ENCODE results near the gene TAF5L.

Gene TAF5L

DNA sequence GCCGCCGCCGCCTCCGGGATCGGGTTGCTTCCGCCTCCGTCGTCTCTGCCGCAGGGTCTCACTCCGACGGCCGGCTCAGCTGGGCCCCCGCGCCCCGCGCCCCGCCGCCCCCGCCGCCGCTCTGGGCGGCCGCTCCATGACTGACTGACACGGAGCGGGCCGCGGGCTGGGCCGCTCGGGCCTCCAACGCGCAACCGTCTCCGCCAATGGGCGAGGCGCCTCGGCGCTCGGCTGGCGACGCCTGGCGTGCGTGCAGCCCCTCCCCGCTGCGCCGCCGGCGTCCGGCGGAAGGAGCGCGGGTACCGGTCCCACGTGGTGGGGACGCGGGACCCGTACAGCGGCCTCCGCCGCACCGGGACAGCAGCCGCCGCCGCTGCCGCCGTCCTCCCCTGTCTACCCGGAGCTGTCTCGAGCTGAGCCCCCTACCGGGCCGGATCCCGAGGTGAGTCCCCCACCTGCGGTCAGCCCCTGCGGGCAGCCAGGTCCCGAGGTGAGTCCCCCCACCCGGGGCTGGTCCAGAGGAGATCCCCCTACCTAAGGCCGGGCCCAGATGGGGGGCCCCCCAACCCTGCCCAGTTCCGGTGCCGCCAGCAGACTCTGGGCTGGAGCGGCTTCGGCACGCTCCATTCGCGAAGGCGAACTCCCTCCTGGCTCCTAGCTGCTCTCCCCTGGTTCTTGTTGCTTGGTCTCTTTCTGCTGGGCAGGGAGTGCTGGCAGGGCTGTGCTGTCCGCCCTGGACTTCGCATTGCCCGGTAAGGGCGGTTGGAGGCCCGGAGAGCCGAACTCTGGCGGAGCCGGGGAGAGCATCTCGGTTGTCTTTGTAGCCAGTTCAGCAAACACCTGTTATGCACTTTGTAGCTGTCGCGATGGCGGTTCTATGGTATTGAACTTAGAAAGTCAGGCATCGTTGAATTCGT lies at the start of gene TAF5L, which contains the start of gene URB2:
Gene TAF5L (minus strand): TSS at position 208 of the 917 bp plus-strand sequence. CDS start 11,640 bp downstream, outside the sequence.
Gene URB2 (plus strand): TSS at position 333 of the 917 bp plus-strand sequence. CDS start 1,387 bp downstream, outside the sequence.
- TF ChIP-seq GATA2 (IDR thresholded peaks at IDR 0.05; ENCODE audit: low read depth, low read length), result 0 out of 2 replicates have a peak, but pooled peaks have one; percentile 14
- no peak for TF ChIP-seq GATA3 (IDR thresholded peaks at IDR 0.05; ENCODE audit: low read depth, low read length)

DNA sequence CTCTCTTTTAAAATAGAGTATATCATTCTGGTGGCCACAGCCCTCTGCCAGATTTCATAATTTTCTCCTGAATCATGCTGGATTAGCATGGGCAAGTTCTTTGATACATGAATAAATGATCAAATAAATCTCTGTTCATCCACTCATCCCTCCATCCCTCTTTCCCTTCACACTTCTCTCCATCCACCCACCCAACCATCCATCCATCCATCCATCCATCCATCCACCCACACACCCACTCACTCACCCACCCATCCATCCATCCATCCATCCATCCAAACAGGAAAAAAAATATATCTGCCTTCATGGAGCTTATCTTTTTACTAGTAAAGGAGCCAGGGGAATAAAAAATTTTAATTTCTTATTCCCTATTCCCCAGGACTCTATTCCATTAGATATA lies 49.5 kb upstream of the TAF5L start:
- TF ChIP-seq GATA3 (IDR thresholded peaks at IDR 0.05; ENCODE audit: low read depth, low read length) (no peak), GATA2 (IDR thresholded peaks at IDR 0.05; ENCODE audit: low read depth, low read length) (no peak)

DNA sequence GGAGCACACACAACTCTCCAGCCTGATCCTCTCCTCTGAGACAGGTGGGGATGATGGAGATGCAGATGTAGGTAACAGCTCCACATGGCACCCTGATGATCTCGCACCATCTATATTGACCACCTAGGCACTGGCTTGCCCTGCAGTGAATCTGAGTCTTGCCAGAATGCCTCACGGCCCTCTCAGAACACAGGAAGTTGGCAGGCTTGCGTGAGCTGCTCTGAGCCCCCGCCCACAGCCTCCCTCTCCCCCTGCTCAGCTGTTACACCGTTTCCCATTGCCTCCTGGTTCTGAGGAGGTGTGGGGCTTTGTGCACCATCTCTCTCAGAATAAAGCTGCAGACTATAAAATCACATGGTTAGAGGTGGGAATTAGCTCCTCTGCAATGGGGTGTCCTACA lies 48.1 kb upstream of the TAF5L start:
- TF ChIP-seq GATA2 (IDR thresholded peaks at IDR 0.05; ENCODE audit: low read depth, low read length), result no peak
- no peak for TF ChIP-seq GATA3 (IDR thresholded peaks at IDR 0.05; ENCODE audit: low read depth, low read length)

DNA sequence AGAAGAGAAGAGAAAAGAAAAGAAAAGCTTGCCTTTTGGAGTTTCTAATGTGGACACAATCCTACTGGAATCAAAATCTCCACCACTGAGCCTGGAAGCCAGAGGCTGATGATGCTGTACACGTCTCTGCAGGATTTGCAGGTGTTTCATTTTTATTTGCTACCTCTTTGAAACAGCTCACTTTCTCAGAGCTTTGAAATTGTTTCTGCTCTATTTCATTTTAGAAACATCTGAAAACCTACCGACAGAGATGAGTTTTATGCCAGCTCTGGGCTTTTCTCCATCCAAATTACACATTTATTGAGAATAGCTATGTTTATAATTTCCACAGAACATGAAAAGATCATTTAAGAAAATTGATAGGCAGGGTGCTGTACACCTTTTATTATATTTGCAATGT lies 46.3 kb upstream of the TAF5L start:
- no peak for TF ChIP-seq GATA3 (IDR thresholded peaks at IDR 0.05; ENCODE audit: low read depth, low read length)

- TF ChIP-seq GATA3 (IDR thresholded peaks at IDR 0.05; ENCODE audit: low read depth, low read length), result no peak
- TF ChIP-seq GATA2 (IDR thresholded peaks at IDR 0.05; ENCODE audit: low read depth, low read length), result no peak
Observed at GRCh38 chr1:229671310-229671709, 45.4 kb upstream of the TAF5L start.

DNA sequence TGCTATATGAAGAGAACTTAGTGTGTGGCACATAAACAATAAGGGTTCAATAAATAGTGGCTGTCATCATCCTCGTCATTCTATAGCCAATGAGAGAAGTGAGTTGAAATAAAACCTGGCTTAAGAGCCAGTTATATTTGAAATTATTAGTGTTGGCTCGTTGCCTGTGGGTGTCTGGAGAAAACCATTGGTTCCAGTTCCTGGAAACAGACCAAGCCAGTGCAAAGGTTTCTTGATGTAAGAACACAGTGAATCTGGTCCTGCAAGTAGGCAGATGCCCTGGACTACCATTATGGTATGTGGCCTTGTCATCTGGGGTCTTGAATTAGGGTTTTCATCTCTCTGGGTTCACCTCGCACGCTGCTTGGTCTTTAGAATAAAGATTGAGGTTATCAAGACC lies 43.4 kb upstream of the TAF5L start:
- no peak for TF ChIP-seq GATA2 (IDR thresholded peaks at IDR 0.05; ENCODE audit: low read depth, low read length)
- TF ChIP-seq GATA3 (IDR thresholded peaks at IDR 0.05; ENCODE audit: low read depth, low read length), result no peak

- TF ChIP-seq GATA2 (IDR thresholded peaks at IDR 0.05; ENCODE audit: low read depth, low read length) (no peak), GATA3 (IDR thresholded peaks at IDR 0.05; ENCODE audit: low read depth, low read length) (no peak)
Observed at GRCh38 chr1:229666585-229666984, 40.7 kb upstream of the TAF5L start.

- no peak for TF ChIP-seq GATA3 (IDR thresholded peaks at IDR 0.05; ENCODE audit: low read depth, low read length)
- no peak for TF ChIP-seq GATA2 (IDR thresholded peaks at IDR 0.05; ENCODE audit: low read depth, low read length)
Observed at GRCh38 chr1:229665912-229666558, 40.1 kb upstream of the TAF5L start.

DNA sequence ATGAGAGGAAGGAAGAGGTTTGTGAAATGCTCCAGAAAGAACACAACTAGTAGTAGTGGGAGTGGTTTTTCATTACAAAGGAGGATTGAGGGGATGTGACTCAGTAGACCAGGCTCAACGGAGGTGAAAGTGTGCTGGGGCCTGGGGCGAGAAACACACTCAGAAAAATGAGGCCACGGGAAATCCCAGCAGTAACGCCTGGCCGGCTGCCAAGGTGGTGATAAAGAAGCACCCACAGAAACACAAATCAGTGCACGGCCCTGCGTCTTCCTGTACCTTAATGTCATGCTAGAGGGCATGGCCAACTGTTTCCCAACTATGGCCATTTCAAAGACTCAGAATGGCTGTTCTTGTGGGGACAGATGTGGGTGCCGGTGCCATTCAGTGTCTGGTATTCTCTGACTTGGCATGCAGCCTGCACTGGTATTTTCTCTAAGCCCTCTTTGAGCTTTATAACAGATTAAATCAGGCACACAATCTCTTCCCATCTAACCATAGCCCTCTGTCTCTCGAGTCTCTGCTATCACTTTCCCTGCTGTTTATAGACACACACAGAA lies 38.3 kb upstream of the TAF5L start:
- TF ChIP-seq GATA3 (IDR thresholded peaks at IDR 0.05; ENCODE audit: low read depth, low read length) (peak; percentile 86), GATA2 (IDR thresholded peaks at IDR 0.05; ENCODE audit: low read depth, low read length) (peak; percentile 92)

DNA sequence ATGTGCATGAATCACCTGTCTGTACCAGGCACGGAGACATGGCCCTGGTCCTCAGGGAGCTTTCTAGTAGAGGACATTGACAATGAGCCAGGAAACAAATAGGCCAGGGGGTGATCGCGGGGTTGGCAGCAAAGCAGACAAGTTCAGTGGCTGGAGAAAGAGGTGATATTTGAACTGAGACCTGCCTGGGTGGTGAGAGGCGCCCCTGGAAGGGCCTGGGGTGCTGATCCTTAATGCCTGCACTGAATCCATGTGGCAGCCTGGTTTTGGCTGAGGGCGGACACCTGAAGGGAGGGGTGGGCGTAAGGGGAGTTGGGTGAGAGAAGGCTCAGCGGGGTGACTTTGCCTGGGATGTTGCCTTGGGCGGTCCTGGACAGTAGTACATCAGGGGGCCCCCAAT lies 36.0 kb upstream of the TAF5L start:
- TF ChIP-seq GATA2 (IDR thresholded peaks at IDR 0.05; ENCODE audit: low read depth, low read length) (no peak), GATA3 (IDR thresholded peaks at IDR 0.05; ENCODE audit: low read depth, low read length) (no peak)

- TF ChIP-seq GATA3 (IDR thresholded peaks at IDR 0.05; ENCODE audit: low read depth, low read length) (no peak), GATA2 (IDR thresholded peaks at IDR 0.05; ENCODE audit: low read depth, low read length) (no peak)
Observed at GRCh38 chr1:229661022-229661877, 35.3 kb upstream of the TAF5L start.

DNA sequence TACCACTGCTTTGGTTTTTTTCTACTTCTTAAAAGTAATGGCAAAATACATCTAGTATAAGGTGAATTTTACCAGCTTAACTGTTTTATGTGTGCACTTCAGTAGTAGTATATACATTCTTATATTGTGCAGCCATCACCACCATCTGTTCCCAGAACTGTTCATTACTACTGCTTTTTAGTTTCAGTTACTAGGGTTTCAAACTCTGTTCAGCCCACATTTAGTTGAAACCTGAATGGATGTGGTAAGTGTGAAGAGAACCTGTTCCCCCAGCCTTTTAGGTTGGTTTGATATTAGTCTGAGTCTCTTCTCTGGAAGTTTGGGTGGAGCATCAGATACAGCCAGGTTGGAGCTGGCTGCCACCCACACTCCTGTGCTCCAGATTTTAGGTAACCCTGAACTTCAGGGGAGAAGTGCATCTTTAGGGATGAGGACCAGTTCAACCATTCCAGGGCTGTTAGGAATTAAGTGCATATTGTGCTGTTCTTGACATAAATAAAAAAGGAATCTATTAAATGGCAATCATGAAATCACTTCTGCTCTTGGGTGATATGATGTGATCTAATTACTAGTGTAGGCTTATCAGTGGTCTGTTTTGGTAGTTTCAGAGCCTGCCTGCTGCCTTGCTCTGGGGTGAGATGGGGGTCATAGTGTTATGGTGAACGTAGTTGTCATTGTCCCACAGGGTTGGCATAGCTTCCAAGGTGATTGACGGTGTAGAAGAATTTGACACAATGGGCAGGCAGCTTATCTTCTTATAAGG lies 32.3 kb upstream of the TAF5L start:
- TF ChIP-seq GATA2 (IDR thresholded peaks at IDR 0.05; ENCODE audit: low read depth, low read length), result peak; percentile 55; the same call in 1 of the 2 replicates
- no peak for TF ChIP-seq GATA3 (IDR thresholded peaks at IDR 0.05; ENCODE audit: low read depth, low read length)

DNA sequence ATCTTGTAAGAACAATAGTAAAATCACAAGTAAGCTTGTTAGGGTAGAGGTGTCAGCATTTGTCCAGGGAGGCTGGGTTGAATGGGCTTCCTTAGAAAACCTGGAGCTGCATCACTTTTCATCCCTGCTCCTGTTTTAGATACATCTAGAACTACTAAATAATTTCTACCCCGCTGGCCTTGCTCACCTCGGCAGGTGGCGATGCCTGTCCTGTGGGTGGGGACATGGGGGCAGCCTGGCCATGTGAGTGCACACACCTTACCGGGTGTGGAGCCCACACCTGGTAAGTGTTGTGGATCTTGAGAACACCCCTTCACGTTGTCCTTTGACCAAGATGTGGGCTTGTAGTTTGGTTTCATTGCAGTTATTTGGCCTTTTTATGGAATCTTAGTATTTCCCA lies 29.9 kb upstream of the TAF5L start:
- TF ChIP-seq GATA2 (IDR thresholded peaks at IDR 0.05; ENCODE audit: low read depth, low read length) (no peak), GATA3 (IDR thresholded peaks at IDR 0.05; ENCODE audit: low read depth, low read length) (no peak)
